ENCODE data around the gene LIME1. TPM values are rescaled to one million over a fixed set of nuclear protein-coding genes. Genes with fewer than 3 reads are reported as not detected.

Gene LIME1
- total and polyA plus RNA-seq, 2 of the 4 experiments (the other 2 are of a cell fraction): 0.36 to 7.8 TPM

- Histone ChIP-seq H2BK120ac (ENCODE audit: low read depth, low read length) (no peak overlapping the region), H3K4me2 (ENCODE audit: low read depth, low read length) (no peak overlapping the region), H3K4me3 (ENCODE audit: insufficient read depth, low read depth, low read length) (no peak overlapping the region), H3K36me3 (ENCODE audit: control insufficient read depth, insufficient read depth, low read length) (peaks cover 4% of the 10 kb centered on the region; the same call in 1 of the 2 replicates), H3K4ac (ENCODE audit: low read depth, low read length) (no peak overlapping the region), H2BK5ac (ENCODE audit: low read depth, low read length, poor library complexity, severe bottlenecking) (no peak overlapping the region), H2AK9ac (replicated peaks; ENCODE audit: low read depth, low read length, poor library complexity) (no peak overlapping the region), H3K23ac (ENCODE audit: low read depth, low read length) (no peak overlapping the region), H2AFZ (replicated peaks; ENCODE audit: low read length, poor library complexity) (no peak overlapping the region), H4K5ac (ENCODE audit: low read depth, low read length) (no peak overlapping the region), H4K91ac (ENCODE audit: insufficient read depth, low read depth, low read length) (no peak overlapping the region), H4K20me1 (ENCODE audit: insufficient read depth, low read length) (no peaks in the 10 kb centered on the region), H3K79me1 (ENCODE audit: low read depth in 1 of 2, low read length in 2 of 2) (peaks cover 0 to 7% of the 10 kb centered on the region in 2 experiments; a peak in 1 of 4 replicates), H3K4me1 (ENCODE audit: control insufficient read depth, insufficient read depth, low read length) (no peaks in the 10 kb centered on the region), H3K14ac (replicated peaks; ENCODE audit: low read depth, low read length) (no peak overlapping the region), H2AK5ac (ENCODE audit: low read depth, low read length) (no peak overlapping the region), H3K27me3 (ENCODE audit: control insufficient read depth, insufficient read depth, low read length) (no peaks in the 10 kb centered on the region), H2BK20ac (ENCODE audit: low read depth, low read length) (no peak overlapping the region), H3K56ac (ENCODE audit: extremely low read depth, insufficient read depth, low read length) (no peak overlapping the region), H3K9ac (ENCODE audit: low read depth, low read length) (no peak overlapping the region), H3K18ac (ENCODE audit: low read depth, low read length) (no peak overlapping the region), H4K8ac (ENCODE audit: low read depth in 2 of 2, low read length in 2 of 2) (no peak overlapping the region), H3K27ac (ENCODE audit: insufficient read depth, low read length) (no peak overlapping the region), H2BK15ac (ENCODE audit: low read depth, low read length) (no peak overlapping the region), H3K9me3 (ENCODE audit: control insufficient read depth, insufficient read depth, low read length) (no peaks in the 10 kb centered on the region), H3K9me1 (ENCODE audit: insufficient read depth, low read length) (0 out of 2 replicates have a peak, but pooled peaks cover 4% of the 10 kb centered on the region)
- WGBS, 2 experiments (ENCODE audit: extremely low coverage in 2 of 2, insufficient read length in 1 of 2): no CpG with 5 or more reads among the region's 7 CpGs
- ATAC-seq (ENCODE audit: low read depth): no peak
- ChIA-PET POLR2A (ENCODE audit: unreplicated experiment) (no interaction called here), CTCF (no interaction called here)
- intact Hi-C loops (cut with micrococcal nuclease): no loop called here
- dilution Hi-C loops (cut with HindIII; ENCODE audit: low sequenced_read_pairs, unreplicated experiment): no loop called here
- no peak for TF ChIP-seq RAD21 (IDR thresholded peaks at IDR 0.05; ENCODE audit: low read length)
- TF ChIP-seq RFX5 (IDR thresholded peaks at IDR 0.05; ENCODE audit: low read depth, low read length): no peak
- in situ Hi-C loops (cut with MboI; ENCODE audit: low sequenced_read_pairs): no loop called here
- BruUV-seq (replicated peaks): no TSS peak
- DNase-seq: no peak
These were observed 21.7 kb downstream of the LIME1 start for GRCh38 chr20:63758152-63758551.

Data from IMR-90 (cell line).